ENCODE measurements around the gene SYT7.

DNA sequence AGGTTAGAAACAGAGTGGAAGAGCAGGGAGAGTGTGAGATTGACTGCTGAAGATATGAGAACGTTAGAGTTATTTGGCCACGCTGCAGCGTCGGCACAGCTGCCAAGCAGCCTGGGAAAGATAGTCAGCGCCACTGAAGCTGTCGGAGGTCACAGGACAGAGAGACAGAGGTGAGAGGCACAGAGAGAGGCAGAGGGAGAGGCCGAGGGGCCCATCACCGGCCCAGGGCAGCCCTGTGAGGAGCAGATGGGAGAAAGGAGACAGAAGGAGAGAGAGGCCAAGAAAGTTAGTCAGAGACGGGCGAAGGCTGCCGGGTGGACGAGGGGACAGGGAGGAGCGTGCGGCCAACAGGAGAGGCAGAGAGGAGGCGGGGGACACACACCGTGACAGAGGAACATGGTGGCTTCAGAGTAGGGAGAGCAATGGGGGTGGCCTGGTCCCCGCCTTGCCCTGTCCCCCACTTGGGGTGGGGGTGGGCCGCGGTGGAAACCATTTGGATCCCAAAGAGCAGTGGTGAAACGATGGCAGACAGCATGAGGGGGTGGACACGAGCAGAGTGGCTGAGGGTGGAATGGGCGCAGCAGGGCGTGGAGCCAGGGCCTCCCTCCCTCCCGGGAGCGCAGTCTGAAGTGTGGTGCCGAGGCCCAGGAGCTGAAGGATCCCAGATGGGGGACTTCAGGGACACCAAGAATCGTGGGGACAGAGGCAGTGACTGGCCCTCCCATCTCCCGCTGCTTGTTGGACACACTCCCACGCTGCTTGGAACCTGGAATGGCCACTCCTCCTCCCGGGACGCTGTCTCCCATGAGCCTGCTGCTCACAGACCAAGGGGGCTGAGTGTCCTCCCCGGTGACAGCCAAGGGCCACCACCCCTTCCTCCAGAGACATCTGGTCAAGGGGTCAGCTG, 45.7 kb downstream of the SYT7 start:
- TF ChIP-seq POLR2A (IDR thresholded peaks at IDR 0.05; ENCODE audit: low read length) = no peak
- TF ChIP-seq GATA1 (IDR thresholded peaks at IDR 0.05; ENCODE audit: low read depth, low read length) = no peak
